Panc1 (cell line): ENCODE data around the gene PIGU. TPM values are rescaled to one million over a fixed set of nuclear protein-coding genes. Genes with fewer than 3 reads are reported as not detected.

Experiments
- ATAC-seq: fragments of 200-7000 bp; cut with Tn5 transposase; 2 replicates; pipeline ENCODE4 v1.9.1; 2020; ENCODE audit warnings: mild to moderate bottlenecking, moderate library complexity
- BruUV-seq: library from RNA; stranded (reverse); fragments of 400-500 nt; replicated peaks from 2 replicates; lab custom pipeline; 2021; lab: Mats Ljungman, UMichigan
- CTCF ChIA-PET: fragments of 300-600 bp; sonication (Branson Sonifier 250); formaldehyde crosslinking; loops from one replicate; lab custom pipeline; 2022; ENCODE audit warnings: antibody characterized with exemption; lab: Charles Lee
- POLR2A ChIA-PET: fragments of 300-600 bp; sonication (Branson Sonifier 250); formaldehyde crosslinking; loops from one replicate; lab custom pipeline; 2022; ENCODE audit warnings: antibody characterized with exemption; lab: Charles Lee
- DNase-seq: peaks from one replicate; pipeline ENCODE4 v3.0.0-alpha.2; 2010; ENCODE audit warnings: low read depth, low spot score
- H3K27ac ChIP-seq: 2 replicates; pipeline ENCODE4 v1.5.1; 2011; ENCODE audit warnings: mild to moderate bottlenecking, low read length, inconsistent platforms
- H3K27me3 ChIP-seq: fragments of 200-500 bp; sonication (Bioruptor generic); 2 replicates; pipeline ENCODE4 v1.6.0; 2014; ENCODE audit warnings: low read length, inconsistent platforms; ENCODE audit not compliant: control insufficient read depth, insufficient read depth
- H3K36me3 ChIP-seq: fragments of 200-500 bp; sonication (Bioruptor generic); 2 replicates; pipeline ENCODE4 v1.5.1; 2014; ENCODE audit warnings: inconsistent platforms, mild to moderate bottlenecking, low read length, moderate library complexity; ENCODE audit not compliant: control insufficient read depth, insufficient read depth
- H3K4me1 ChIP-seq: 2 replicates; pipeline ENCODE4 v1.5.1; 2011; ENCODE audit warnings: inconsistent platforms, mild to moderate bottlenecking, low read length, moderate library complexity; ENCODE audit not compliant: control insufficient read depth, insufficient read depth
- H3K4me3 ChIP-seq, 2 experiments: 2 replicates each; pipeline ENCODE4 v1.5.1; 2011 to 2012; ENCODE audit warnings: low read depth in 2 of 2, low read length in 2 of 2, mild to moderate bottlenecking in 2 of 2, inconsistent platforms in 1 of 2, moderate library complexity in 1 of 2
- H3K9me3 ChIP-seq: fragments of 200-500 bp; sonication (Bioruptor generic); 2 replicates; pipeline ENCODE4 v1.5.1; 2014; ENCODE audit warnings: low read depth, mild to moderate bottlenecking, inconsistent platforms, low read length, moderate library complexity; ENCODE audit not compliant: control insufficient read depth, insufficient read depth
- POLR2AphosphoS5 ChIP-seq: IDR thresholded peaks from 2 replicates; pipeline ENCODE4 v1.6.1; 2012; ENCODE audit warnings: mild to moderate bottlenecking, low read depth, low read length, moderate library complexity
- SIN3A ChIP-seq: IDR thresholded peaks from 2 replicates; pipeline ENCODE4 v1.6.1; 2012; ENCODE audit warnings: low read depth, mild to moderate bottlenecking, low read length, moderate library complexity, borderline replicate concordance; ENCODE audit not compliant: insufficient read depth
- TCF7L2 ChIP-seq: IDR thresholded peaks from 2 replicates; pipeline ENCODE4 v1.6.1; 2011; ENCODE audit warnings: mild to moderate bottlenecking, low read depth, low read length, inconsistent platforms
- in situ Hi-C: cut with HindIII; loops from 2 replicates; pipeline ENCODE4 v1.10.0; 2016; ENCODE audit warnings: low sequenced_read_pairs, low pct_unique_long_range_greater_than_20kb
- intact Hi-C: fragments of 100-400 bp; cut with micrococcal nuclease; formaldehyde crosslinking; loops from one replicate; pipeline ENCODE4 v1.10.0; 2022; ENCODE audit not compliant: unreplicated experiment
- total RNA-seq: library from RNA; stranded (reverse); gene quantifications from one replicate; pipeline ENCODE4 v1.2.1, GENCODE V29; 2021; ENCODE audit not compliant: unreplicated experiment
- TF ChIP-seq, protein P1 (sequence below): fragments of 450-650 bp; IDR thresholded peaks from 2 replicates; pipeline ENCODE4 v1.5.1; 2017; ENCODE audit warnings: mild to moderate bottlenecking
- TF ChIP-seq, protein P2 (sequence below), 2 experiments: IDR thresholded peaks; 2 replicates each; pipeline ENCODE4 v1.6.1; 2011 to 2012; ENCODE audit warnings: low read depth in 2 of 2, control low read depth in 1 of 2, low read length in 1 of 2, mild to moderate bottlenecking in 1 of 2, moderate library complexity in 1 of 2; ENCODE audit not compliant: insufficient read depth in 1 of 2

PIGU gene
- total RNA-seq, 1 experiment from 2014 or later, result 22.9 TPM

DNA sequence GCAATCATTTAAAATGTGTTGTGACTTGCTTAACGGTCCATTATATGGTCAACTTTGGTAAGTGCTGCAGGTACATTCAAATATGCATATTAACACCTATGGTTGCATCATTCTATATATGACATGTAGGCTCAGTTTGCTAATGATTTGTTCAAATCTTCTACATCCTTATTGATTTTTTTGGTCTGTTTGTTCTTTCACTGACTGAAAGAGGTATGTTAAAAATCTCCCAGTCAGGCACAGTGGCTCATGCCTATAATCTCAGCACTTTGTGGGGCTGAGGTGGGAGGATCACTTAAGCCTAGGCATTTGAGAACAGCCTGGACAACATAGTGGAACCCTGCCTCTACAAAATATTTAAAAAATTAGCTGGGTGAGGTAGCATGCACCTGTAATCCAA is 29.2 kb downstream of the PIGU start:
- no TSS peak for BruUV-seq
- no peak for ATAC-seq
- Histone ChIP-seq H3K27me3 (no peaks in the 10 kb centered on the region), H3K27ac (no peak overlapping the region), H3K36me3 (no peaks in the 10 kb centered on the region), H3K9me3 (no peaks in the 10 kb centered on the region), H3K4me1 (no peaks in the 10 kb centered on the region), H3K4me3 (no peak overlapping the region)
- in situ Hi-C loops (no loop called here), intact Hi-C loops (no loop called here)
- ChIA-PET POLR2A (no interaction called here), CTCF (no interaction called here)
- no peak for DNase-seq
- no peak for TF ChIP-seq TCF7L2
- TF ChIP-seq, protein P1, sequence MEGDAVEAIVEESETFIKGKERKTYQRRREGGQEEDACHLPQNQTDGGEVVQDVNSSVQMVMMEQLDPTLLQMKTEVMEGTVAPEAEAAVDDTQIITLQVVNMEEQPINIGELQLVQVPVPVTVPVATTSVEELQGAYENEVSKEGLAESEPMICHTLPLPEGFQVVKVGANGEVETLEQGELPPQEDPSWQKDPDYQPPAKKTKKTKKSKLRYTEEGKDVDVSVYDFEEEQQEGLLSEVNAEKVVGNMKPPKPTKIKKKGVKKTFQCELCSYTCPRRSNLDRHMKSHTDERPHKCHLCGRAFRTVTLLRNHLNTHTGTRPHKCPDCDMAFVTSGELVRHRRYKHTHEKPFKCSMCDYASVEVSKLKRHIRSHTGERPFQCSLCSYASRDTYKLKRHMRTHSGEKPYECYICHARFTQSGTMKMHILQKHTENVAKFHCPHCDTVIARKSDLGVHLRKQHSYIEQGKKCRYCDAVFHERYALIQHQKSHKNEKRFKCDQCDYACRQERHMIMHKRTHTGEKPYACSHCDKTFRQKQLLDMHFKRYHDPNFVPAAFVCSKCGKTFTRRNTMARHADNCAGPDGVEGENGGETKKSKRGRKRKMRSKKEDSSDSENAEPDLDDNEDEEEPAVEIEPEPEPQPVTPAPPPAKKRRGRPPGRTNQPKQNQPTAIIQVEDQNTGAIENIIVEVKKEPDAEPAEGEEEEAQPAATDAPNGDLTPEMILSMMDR, result no peak
- TF ChIP-seq, protein P2, sequence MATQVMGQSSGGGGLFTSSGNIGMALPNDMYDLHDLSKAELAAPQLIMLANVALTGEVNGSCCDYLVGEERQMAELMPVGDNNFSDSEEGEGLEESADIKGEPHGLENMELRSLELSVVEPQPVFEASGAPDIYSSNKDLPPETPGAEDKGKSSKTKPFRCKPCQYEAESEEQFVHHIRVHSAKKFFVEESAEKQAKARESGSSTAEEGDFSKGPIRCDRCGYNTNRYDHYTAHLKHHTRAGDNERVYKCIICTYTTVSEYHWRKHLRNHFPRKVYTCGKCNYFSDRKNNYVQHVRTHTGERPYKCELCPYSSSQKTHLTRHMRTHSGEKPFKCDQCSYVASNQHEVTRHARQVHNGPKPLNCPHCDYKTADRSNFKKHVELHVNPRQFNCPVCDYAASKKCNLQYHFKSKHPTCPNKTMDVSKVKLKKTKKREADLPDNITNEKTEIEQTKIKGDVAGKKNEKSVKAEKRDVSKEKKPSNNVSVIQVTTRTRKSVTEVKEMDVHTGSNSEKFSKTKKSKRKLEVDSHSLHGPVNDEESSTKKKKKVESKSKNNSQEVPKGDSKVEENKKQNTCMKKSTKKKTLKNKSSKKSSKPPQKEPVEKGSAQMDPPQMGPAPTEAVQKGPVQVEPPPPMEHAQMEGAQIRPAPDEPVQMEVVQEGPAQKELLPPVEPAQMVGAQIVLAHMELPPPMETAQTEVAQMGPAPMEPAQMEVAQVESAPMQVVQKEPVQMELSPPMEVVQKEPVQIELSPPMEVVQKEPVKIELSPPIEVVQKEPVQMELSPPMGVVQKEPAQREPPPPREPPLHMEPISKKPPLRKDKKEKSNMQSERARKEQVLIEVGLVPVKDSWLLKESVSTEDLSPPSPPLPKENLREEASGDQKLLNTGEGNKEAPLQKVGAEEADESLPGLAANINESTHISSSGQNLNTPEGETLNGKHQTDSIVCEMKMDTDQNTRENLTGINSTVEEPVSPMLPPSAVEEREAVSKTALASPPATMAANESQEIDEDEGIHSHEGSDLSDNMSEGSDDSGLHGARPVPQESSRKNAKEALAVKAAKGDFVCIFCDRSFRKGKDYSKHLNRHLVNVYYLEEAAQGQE (IDR thresholded peaks at IDR 0.05; ENCODE audit: insufficient read depth in 1 of 2, low read depth in 2 of 2, low read length in 1 of 2), result no peak
- TF ChIP-seq POLR2AphosphoS5, result no peak
- TF ChIP-seq SIN3A, result no peak

DNA sequence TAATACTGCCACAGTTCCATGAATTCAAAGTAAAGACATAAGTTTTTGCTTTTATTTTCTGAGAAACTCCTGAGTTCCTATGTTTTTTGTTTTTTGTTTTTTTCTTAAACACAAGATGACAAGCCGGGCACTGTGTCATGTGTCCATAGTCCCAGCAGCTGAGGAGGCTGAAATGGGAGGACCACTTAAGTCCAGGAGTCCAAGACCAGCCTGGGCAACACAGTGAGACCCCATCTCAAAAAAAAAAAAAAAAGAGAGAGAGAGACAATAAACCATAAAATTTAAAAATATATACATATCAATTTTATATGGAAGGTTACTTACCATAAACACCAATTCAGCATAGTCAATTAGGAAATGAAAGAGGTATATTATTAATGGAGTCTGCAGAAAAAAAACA is 31.9 kb downstream of the PIGU start:
- Histone ChIP-seq H3K27ac (no peak overlapping the region), H3K4me1 (no peaks in the 10 kb centered on the region), H3K36me3 (no peaks in the 10 kb centered on the region), H3K4me3 (no peak overlapping the region), H3K9me3 (no peaks in the 10 kb centered on the region), H3K27me3 (no peaks in the 10 kb centered on the region)
- no TSS peak for BruUV-seq
- ChIA-PET CTCF (no interaction called here), POLR2A (no interaction called here)
- in situ Hi-C loops (no loop called here), intact Hi-C loops (no loop called here)
- ATAC-seq, result no peak
- DNase-seq, result no peak
- no peak for TF ChIP-seq SIN3A
- TF ChIP-seq TCF7L2, result no peak
- TF ChIP-seq POLR2AphosphoS5, result no peak

DNA sequence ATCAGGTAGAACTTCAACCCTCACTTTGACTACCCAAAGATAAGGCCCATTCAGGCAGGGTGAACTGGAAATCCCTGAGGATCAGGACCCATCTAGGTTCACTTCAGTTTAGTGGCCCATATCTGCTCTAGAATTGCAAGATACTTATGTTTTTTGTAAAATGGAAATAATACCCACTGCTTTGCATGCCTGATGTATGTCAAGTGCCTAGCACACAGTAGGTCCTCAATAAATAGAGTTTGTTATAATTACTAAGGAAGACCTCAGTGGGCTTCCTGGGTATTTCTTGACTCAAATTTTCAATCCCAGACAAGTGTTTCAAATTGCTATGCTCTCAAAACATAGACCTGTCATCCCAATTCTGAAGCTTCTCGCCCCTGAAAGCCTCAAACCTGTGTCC is 32.5 kb downstream of the PIGU start:
- ChIA-PET CTCF (no interaction called here), POLR2A (no interaction called here)
- no TSS peak for BruUV-seq

More for the DNA sequence above, 32.5 kb downstream of the PIGU start:
- H3K27ac ChIP-seq, result no peak overlapping the region
- intact Hi-C loops, result no loop called here
- ATAC-seq (no peak), DNase-seq (no peak)
- H3K9me3 ChIP-seq, result no peaks in the 10 kb centered on the region
- H3K4me3 ChIP-seq, result no peak overlapping the region
- TF ChIP-seq, protein P2 (IDR thresholded peaks at IDR 0.05; ENCODE audit: insufficient read depth in 1 of 2, low read depth in 2 of 2, low read length in 1 of 2), result no peak
- TF ChIP-seq, protein P1, result no peak
- no peak for TF ChIP-seq SIN3A
- no peak for TF ChIP-seq TCF7L2
- no peak for TF ChIP-seq POLR2AphosphoS5
- H3K27me3 ChIP-seq, result no peaks in the 10 kb centered on the region
- in situ Hi-C loops, result no loop called here
- H3K4me1 ChIP-seq, result no peaks in the 10 kb centered on the region
- no peaks in the 10 kb centered on the region for H3K36me3 ChIP-seq
